ENCODE data around the gene SLIRP. TPM values are rescaled to one million over a fixed set of nuclear protein-coding genes. Genes with fewer than 3 reads are reported as not detected.

Gene SLIRP
- total RNA-seq, 4 donors from 2014 or later = 208 to 325 (median 226) TPM

Other genes with a start within 250 kb of the SLIRP start
- gene ISM2, start 209.3 kb upstream of the SLIRP start, total RNA-seq = not detected
- 10 to 100 TPM; 25.6 to 32.2 (median 29.0) TPM for gene SPTLC2, start 91.5 kb upstream of the SLIRP start, total RNA-seq
- 10 to 100 TPM in 3 of 4 donors, 1 to 10 TPM in 1; 6.3 to 13.8 (median 10.3) TPM for gene ALKBH1, start 80 bp upstream of the SLIRP start, total RNA-seq
- 10 to 100 TPM; 53.9 to 85.5 (median 67.8) TPM for gene SNW1, start 53.1 kb downstream of the SLIRP start, total RNA-seq
- 10 to 100 TPM in 3 of 4 donors, 1 to 10 TPM in 1; 4.0 to 13.5 (median 12.1) TPM for gene ADCK1, start 92.0 kb downstream of the SLIRP start, total RNA-seq